DMS 273 treated with DMSO at 0.1 percent for 48 hours (cell line): Measurements from ENCODE around the gene TPD52L2.
"Not testable (repeated sequence)": the region's sequence is repeated elsewhere in the genome, so short reads cannot be mapped to it uniquely, and the experiment has no call there.

Source experiments
- DNase-seq: peaks from one replicate; lab custom pipeline; 2025; lab: John Stamatoyannopoulos, UW

TPD52L2 gene

DNA sequence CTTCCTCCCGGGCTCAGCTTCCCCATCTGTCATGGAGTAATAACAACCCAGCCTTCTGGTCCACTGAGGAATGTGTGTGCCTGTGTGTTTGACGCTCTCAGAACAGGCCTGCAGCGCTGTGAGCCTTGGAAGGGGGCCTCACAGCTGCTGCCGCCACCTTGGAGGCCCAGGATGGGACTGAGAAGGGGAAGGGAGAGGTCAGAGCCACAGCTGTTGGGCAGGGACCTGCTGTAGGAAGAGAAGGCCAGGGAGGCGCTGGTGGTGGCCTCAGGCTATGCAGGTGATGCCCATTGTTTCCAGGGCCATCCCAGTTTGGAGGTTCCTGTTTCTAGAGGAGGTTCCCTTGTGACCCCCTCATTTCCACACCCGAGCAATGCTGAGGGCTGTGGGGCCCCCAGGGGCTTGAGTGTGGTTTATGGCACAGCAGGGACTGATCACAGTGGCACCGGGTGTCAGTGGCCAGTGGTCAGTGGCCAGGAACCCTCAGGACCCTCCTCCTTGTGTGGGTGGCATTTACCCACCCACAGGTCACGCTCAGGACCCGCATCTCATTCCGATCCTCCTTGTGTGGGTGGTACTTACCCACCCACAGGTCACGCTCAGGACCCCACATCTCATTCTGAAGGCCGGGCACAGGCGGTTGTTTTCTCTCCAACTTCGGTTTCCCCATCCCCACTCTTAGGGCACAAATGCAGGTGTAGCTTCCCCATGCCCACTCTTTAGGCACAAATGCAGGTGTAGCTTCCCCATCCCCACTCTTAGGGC, 14.0 kb downstream of the TPD52L2 start:
- DNase-seq: no peak

DNA sequence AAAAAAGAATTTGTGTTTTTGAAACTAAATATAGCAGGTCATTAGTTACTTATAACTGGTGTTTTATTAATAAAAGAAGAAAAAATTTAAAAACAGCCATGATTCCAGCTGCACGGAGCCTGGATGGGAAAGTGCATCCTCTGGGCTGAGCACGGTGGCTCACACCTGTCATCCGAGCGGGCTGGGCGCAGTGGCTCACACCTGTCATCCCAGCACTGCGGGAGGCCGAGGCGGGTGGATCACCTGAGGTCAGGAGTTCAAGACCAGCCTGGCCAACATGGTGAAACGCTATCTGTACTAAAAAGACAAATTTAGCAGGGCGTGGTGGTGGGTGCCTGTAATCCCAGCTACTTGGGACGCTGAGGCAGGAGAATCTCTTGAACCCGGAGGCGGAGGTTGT, 15.8 kb downstream of the TPD52L2 start:
- not testable (repeated sequence) for DNase-seq

DNA sequence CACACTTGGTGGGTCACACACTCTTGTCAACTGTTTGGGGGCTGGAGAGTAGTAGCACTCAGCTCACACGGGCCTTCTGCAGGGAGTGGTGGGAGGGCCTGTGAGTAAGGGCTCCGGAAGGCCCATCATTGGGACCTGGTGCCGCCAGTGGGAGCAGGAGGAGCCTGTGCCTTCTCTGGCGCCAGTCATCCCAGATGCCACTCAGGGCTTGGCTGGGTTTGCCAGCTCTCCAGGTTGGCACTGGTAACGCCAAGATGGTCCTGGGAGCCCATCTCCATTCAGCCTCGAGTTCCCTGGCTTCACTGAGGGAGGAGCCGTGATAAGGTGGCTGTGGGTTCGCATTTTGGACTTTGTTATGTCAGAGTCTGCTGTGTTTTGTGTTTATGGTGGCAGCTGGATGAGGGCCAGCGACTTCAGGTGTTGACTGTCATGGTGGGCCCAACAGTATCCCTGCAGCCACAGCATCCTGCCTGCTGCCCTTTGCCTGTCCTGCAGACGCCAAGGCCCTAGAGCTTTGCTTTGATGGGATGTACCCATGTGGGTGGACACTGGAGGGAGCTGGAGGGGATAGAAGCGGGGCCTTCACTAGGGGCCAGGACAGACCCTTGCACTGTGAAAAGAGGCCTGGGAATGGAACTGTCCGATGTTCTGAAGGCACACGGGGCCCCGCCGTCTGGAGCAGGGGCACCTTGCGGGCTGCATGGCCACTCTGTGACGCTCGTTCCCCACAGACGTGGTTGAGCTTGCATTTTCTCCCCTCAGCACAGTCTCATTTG, 16.6 kb downstream of the TPD52L2 start:
- no peak for DNase-seq

DNA sequence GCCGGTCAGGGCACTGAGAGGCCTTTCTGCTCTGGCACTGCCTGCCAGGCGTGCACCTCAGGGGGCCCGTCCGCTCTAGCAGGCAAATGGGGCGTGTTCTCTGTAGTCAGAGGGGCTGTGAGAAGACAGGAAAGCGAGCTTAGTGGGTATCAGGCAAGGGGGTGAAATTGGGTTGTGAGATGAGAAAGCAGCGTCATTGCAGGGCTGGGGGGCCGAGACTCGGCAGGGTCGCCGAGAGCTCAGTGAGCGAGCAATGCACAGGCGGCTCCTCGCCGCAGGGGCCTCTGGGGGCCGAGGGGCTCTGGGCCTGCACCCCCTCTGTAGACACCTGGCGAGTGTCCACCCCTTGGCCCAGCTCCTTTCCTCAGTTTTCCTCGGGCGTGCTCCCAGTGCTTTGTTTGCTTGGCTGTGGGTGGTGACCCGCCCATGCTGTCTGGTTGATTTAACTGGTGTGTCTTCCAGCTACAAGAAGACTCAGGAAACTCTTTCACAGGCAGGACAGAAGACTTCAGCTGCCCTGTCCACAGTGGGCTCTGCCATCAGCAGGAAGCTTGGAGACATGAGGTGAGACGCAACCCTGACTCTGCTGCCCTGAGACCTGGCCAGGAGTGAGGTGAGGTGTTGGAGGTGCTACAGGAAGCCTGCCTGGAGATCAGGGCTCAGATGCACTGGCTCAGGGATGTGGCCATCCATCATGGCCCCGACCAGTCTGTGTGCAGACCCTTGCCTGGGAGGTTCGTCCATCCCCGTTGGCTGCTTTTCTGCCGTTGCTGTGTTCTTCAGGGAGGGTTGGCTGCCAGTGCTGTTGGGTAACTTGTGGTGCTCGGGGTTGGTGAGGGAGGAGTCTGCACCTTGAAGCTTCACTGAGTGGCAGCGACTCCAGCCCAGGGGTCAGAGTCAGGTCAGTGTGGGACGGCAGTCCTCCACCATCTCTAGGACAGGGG, 17.5 kb downstream of the TPD52L2 start:
- no peak for DNase-seq

DNA sequence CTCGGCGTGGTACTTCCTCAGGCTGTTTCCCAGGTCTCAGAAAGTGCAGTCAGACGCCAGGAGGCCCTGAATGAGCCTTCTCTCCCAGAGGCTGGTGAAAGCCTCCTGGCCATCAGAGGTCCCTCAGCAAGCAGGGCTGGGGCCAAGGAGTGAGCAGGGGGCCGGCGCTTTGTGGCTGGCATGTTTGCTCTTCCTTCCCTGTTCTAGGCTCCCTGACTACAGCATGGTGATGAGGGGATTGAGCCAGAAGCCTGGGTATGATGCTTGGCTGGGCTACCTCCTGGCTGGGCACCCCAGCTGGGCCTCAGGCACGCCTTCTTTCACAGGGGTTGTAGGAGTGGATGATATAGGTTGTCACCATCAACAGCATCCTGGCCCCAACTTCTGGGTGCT, 18.1 kb downstream of the TPD52L2 start:
- DNase-seq: no peak

DNA sequence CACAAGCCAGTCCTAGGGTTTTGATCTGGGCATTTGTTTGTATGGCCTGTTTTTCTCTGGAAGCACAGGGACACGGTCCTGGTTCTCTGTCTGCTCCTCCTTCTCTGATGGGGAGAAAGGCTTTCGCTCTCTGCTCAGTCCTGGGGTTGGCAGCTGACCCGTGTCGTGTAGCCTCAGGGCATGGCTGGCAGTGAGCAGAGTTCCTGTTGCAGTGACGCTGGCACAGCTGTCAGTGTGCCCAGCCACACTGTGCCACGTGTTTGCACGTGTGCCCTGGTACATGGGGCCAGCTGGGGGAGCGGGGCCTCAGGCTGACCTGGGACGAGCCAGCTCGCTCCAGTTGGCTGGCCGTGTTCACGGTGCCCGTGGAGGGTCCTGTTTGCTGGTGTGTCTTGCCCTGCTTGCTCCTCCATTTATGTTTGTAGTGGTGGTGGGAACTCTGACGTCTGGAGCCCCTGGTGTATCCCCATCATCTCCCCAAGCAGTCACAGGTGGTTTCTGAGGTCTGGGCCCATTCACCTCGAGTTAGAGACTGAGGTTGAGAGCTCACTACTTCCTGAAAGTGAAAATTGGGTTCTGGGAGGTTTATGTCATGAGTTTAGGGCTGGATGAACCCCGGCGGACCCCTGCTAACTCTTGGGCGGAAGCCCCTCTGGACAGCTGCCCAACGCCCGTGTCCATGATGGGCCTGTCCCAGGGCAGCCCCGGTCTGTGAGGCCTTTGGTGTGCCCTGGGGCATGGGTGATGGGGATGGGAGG, 19.6 kb downstream of the TPD52L2 start:
- DNase-seq: no peak

DNA sequence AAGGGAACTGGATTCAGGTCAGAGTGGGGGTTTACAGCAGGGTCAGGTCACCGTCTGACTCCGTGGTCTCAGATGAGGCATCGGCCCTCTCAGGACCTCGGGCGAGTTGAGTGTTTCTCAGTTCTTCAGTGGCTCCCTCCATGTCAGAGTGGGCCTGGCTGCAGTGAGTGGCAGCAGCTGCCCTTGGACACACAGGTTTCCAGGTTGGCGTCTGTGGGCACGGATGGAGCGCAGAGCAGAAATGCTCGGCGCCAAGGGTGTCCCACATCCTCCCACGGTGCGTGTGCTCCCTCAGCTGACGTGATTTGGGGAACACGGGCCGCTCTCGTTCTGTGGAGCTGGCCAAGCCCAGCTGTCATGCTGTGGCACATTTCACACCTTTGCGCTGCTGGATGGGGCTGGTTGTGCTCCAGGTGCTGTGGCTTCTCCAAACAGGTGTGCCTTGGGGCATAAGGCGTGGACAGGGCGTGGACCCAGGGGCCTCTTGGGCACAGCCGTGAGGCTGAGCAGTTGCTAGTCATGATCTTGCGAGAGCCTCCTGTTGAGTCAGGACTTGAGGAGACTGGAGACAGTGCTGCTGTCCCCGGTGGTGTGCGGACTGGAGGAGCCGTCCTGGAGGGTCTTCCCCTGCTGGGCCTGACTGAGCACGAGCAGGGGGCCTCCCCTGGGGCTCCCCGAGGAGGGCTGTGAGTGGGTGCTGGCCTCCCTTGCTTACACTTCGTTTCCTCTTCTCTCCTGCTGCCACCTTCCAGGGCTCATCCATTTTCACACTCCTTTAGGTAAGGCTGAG, 20.4 kb downstream of the TPD52L2 start:
- no peak for DNase-seq

DNA sequence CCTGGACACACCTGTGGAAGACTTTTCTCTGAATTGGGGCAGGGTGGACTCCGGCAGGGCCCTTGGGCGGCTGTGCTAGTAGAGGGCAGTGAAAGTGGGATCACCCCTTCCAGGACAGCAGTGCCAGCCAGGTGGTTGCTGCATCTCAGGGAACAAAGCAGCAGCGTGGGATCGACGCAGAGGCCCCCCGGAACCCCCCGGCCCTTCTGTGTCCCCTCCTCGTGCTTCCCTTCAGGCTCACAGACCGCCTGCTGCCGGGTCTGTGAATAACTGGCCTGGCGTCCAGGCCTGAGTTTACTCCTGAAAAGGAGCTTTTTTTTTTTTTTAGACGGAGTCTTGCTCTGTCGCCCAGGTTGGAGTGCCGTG, 21.0 kb downstream of the TPD52L2 start:
- no peak for DNase-seq

DNA sequence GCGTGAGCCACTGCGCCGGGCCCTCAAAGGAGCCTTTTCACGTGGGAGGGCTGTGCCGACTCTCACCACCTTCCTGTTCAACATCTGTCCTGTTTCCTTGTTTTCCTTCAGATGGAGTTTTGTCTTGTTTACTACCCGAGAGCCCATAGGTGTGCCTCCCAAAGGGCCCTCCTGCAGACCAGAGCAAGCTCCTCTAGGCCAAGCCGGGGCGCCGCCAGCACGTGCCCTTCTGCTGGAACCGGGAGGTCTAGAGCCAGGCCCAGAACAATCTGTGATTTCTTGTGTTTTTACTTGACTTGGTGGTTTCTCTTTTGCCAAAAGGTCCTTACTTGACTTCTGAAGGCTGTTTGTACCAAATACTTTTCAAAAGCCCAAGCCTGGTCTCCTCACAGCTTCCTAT, 21.9 kb downstream of the TPD52L2 start:
- no peak for DNase-seq

DNA sequence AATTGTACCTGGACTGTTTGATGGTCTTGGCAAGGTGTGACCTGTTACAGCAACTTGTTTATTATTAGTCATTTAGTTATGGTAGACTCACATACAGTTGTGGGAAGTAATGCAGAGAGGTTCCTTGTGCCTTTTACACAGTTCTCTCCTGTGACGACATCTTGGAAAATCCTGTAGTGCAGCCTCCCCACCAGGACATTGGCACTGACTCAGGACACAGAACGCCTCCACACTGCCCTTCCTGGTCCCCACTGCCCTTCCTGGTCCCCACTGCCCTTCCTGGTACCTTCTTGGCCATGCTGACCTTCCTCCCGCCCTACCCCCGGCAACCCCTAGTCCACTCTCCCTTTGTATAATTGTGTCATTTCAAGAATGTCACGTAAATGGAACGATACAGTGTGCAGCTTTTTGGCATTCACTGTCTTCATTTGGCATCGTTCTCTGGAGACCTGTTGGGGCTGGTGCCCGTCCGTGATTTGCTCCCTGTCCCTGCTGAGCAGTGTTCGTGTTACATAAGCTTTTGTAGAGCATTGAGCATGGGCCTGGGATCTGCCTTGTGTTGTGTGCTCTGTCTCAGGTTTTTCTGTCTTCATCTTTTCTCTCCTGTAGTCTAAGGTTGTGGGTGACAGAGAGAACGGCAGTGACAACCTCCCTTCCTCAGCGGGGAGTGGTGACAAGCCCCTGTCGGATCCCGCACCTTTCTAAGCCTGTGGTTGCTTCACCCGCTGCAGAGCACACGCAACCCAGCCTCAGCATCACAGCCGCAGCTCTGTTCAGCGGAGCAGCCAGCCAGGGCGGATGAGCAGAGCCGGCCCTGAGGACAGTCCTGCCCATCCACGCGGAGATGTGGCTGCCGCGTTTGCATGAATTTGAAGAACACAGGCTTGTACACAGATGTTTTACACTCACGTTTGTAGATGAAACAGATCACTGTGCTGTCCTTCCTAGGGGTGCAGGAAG, 24.5 kb downstream of the TPD52L2 start:
- no peak for DNase-seq

DNA sequence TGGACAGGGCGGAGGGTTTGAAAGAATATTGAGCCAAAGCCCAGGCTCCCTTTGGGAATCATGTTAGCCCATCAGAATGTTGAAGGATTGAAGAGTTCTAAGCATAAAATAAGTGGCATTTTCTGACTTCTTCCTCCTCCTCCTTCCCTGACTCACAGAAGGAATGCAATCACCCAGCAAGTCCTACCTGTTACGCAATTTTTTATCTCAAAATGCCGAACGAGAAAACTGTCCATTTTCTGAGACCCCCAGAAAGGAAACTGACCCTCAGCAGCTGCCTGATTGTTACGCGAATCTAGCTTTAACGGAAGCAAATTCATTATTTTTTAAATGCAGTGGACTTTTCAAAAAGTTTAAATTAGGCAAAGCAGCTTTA, 25.1 kb downstream of the TPD52L2 start:
- no peak for DNase-seq

DNA sequence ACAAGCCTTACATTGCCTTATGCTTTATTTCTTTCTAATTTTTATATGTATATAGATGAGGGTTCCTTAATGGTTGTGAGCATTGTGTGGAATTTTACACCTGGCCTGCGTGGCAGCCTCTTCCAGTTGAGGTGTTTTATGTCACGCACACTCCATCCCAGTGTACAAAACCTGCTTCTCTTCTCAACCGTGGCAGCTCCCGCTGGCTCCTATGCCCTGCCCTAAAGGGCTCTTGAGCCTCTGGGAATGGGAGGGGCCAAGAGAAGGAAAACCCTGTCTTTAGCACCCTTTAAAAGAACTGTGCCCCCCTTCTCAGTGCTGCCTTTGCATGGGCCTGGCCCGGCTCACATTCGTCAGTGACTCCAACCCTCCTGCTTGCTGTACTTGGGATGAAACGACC, 25.5 kb downstream of the TPD52L2 start:
- DNase-seq: no peak

DNA sequence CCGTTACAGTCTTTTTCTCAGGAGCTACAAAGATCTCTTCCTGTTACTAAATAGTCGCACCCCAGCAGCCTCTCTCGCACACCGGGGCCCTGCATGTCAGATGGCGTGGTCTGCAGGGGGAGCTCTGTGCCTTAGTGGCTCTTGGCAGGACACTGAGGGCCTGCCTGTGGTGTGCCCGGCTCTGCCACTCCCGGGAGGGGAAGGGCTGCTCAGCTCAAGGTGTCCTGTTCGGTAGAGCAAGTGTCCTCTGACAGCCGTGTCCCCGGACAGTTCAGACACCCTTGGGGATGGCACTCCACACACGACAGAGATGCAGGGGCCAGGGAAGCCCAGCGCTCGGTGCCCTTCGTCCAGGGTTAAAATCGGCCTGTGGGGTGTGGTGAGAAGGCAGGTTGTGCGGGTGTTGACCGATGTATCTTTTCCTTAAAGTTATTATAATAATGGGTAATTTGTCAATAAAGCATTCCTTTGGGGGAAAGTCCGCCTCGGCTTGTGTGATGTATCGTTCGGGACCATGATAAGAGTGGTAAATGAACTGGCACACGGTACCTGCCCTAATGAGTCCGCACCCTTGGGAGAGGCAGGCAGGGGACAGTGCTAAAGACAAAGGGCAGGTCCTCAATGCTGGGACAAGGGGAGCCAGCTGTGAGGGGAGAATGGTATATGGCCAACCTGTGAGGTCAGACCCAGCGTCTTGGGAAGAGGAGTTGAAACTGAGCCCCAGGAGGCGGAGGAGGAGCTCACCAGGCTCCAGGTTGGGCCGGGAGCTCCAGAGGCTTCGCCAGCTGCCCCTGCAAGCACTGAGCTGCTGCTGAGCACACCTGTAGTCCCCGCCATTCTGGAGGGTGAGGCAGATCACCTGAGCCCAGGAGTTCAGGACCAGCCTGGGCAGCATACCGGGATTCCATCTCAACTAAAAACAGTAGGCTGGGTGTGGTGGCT, 26.3 kb downstream of the TPD52L2 start:
- DNase-seq: no peak

DNA sequence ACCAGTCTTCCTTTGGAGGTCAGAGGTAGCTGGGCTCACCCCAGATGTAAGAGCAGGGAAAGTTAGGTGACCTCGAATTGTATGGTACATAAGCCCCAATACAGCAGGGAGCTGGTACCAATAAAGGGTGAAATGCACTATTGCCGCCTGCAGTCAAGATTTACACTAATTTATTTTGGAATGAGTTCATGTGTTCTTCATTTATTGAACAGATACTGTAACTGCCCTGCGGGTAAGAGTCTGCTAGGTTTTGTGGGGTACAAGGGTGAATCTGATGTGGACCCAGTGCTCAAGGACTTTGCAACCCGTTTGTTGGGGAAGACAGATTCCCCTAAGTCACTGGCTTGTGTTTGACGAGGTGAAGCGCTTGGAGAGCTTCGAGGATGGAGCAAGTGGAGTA, 27.3 kb downstream of the TPD52L2 start:
- no peak for DNase-seq

DNA sequence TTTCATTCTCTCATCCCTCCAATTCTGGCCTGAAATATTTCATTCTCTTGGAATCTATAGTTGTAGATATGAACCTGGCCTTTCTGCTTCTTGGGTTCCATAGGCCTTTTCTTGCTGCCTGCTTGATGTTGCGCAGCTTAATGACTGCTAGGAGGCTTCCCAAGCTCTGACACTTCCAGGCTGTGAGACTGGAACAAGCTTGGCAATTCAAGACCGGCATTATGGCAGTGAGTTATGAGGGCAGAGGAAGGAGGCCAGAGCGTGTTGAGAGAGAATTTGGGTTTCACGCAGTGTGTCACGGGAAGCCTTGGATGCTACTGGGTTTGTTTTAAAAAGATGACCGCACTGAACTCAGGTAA, 28.9 kb downstream of the TPD52L2 start:
- DNase-seq: no peak

DNA sequence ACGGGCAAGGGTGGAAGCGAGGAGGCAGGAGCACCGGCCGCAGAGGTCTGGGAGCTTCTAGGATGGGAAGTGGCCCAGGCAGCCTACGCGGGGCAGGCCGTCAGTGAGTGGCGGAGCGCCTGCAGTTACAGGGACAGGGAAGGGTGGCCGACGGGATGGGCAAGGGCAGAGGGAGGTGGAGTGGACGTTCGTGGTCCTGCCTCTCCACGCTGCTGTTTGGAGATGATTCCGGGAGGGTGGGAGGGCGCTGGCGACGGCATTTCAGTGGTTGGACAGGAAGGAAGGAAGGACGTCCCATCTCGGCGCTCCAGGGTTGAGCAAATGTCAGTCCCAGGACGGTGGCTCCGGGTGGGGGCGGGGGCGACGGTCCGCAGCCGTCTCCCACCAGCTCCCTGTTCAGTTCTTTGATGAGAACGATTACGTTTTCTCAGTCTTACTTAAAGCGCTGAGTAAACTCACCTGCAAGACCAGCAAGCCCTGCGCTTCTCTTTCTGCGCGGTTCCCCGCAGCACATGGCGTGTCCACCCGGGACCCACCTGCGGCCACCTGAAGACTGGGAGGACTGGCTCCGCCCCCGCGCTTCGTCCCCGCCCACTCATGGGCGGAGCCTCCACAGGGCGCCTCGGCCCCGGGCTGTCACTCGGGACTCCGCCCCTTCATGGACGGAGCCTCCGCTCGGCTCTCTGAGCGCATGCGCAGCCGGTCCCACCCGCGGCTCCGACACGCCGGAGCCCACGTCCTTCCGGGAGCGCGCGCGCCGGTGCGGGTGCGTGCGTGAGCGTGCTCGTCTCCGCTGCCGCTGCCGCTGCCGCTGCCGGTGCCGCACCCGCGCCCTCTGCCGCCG, 29.5 kb downstream of the TPD52L2 start, which contains the start of gene DNAJC5:
DNAJC5 (plus strand) TSS at position 769 of the 844 bp plus-strand sequence. CDS start 33,220 bp downstream, outside the sequence.
- peak; percentile 58 for DNase-seq

DNA sequence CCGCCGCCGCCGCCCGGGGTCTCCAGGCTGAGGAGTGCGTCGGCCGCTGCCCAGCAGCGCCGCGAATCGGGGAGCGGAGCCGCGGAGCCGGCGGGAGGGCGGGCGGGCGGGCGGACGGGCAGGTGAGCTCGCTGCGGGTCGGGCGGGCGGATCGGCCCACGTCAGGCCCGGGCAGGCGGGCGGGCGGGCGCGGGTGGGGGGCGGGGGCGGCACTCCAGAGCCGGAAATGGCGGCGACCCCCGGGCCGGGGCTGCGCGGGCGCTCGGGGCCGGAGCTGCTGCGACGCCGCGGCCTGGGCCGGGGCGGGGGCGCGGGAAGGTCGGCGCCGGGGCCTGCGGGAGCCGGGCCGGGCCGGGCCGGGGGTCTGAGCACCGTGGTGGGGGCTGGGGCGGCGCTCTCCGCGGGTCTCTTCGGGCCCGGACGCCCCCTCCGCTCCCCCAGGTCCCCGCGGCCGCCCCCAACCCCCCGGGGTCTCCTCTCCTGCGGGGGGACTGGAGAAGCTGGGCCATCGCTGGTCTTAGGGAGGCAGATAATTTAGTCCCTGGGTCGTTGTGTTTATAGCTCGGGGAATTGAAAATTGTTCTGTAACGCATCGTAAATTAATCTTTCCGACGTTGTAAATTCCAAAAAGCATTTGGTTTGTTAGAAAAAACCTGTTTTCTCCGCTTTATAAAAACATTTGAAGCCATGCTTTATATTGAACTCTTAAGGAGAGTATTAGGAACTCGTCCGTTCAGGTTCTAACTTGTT, 30.3 kb downstream of the TPD52L2 start:
- no peak for DNase-seq
